PFSK-1 (cell line): ENCODE data around the gene PLXND1.

ENCODE experiments used
- FOXP2 ChIP-seq: optimal IDR thresholded peaks from 2 replicates; pipeline ENCODE3; 2011; ENCODE audit warnings: borderline replicate concordance, control low read depth, inconsistent platforms; ENCODE audit not compliant: insufficient read depth; ENCODE audit errors: extremely low read length, extremely low read depth
- POLR2AphosphoS5 ChIP-seq: IDR thresholded peaks from 2 replicates; pipeline ENCODE4 v1.6.1; 2012; ENCODE audit warnings: low read depth, mild to moderate bottlenecking, control low read depth, low read length, moderate library complexity
- SIN3A ChIP-seq: IDR thresholded peaks from 2 replicates; pipeline ENCODE4 v1.6.1; 2012; ENCODE audit warnings: mild to moderate bottlenecking, low read length, moderate library complexity, borderline replicate concordance; ENCODE audit not compliant: insufficient read depth
- TAF1 ChIP-seq: IDR thresholded peaks from 2 replicates; pipeline ENCODE4 v1.6.1; 2012; ENCODE audit warnings: low read length, control low read depth, borderline replicate concordance; ENCODE audit not compliant: insufficient read depth
- TF ChIP-seq, protein P1 (sequence below), 2 experiments: IDR thresholded peaks; 2 replicates each; pipeline versions ENCODE4 v1.6.1 to v1.8.0; 2011 to 2012; ENCODE audit warnings: low read depth in 2 of 2, low read length in 2 of 2, control low read depth in 1 of 2, inconsistent platforms in 1 of 2, mild to moderate bottlenecking in 1 of 2, moderate library complexity in 1 of 2; ENCODE audit not compliant: insufficient read depth in 1 of 2

Gene PLXND1

DNA sequence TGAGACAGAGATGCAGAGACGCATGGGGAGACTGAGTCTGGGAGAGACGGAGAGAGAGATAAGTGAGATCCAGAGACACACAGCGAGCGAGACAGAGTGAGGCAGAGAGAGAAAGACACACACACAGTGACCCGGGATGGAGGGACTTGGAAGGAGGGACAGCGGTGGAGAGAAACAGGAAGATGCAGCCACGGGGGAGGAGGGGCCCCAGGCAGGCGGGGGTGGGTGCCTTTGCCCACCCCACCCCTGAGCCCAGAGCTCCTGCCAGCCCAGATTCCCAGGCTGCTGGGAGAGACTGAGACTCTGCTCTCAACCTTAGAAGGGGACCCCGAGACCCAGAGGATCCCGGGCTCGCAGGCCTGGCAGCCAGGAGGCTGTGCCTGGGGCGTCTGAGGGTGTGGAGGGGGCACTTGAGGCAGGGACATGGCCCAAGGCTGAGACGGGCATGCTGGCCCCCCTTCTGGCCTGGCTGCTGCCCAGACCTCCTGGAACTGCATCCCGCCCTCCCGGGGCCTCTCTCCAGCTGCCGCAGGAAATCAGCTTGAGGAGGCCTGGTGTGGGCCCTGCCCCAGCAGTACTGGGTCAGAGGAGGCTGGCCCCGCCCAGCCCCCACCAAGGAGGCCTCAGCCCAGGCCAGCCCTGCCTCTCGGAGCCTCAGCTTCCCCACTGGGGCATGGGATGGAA lies 45.4 kb downstream of the PLXND1 start:
- TF ChIP-seq TAF1, result no peak
- TF ChIP-seq FOXP2, result no peak
- TF ChIP-seq, protein P1, sequence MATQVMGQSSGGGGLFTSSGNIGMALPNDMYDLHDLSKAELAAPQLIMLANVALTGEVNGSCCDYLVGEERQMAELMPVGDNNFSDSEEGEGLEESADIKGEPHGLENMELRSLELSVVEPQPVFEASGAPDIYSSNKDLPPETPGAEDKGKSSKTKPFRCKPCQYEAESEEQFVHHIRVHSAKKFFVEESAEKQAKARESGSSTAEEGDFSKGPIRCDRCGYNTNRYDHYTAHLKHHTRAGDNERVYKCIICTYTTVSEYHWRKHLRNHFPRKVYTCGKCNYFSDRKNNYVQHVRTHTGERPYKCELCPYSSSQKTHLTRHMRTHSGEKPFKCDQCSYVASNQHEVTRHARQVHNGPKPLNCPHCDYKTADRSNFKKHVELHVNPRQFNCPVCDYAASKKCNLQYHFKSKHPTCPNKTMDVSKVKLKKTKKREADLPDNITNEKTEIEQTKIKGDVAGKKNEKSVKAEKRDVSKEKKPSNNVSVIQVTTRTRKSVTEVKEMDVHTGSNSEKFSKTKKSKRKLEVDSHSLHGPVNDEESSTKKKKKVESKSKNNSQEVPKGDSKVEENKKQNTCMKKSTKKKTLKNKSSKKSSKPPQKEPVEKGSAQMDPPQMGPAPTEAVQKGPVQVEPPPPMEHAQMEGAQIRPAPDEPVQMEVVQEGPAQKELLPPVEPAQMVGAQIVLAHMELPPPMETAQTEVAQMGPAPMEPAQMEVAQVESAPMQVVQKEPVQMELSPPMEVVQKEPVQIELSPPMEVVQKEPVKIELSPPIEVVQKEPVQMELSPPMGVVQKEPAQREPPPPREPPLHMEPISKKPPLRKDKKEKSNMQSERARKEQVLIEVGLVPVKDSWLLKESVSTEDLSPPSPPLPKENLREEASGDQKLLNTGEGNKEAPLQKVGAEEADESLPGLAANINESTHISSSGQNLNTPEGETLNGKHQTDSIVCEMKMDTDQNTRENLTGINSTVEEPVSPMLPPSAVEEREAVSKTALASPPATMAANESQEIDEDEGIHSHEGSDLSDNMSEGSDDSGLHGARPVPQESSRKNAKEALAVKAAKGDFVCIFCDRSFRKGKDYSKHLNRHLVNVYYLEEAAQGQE (IDR thresholded peaks at IDR 0.05; ENCODE audit: insufficient read depth in 1 of 2, low read depth in 2 of 2, low read length in 2 of 2), result no peak
- no peak for TF ChIP-seq SIN3A
- no peak for TF ChIP-seq POLR2AphosphoS5

DNA sequence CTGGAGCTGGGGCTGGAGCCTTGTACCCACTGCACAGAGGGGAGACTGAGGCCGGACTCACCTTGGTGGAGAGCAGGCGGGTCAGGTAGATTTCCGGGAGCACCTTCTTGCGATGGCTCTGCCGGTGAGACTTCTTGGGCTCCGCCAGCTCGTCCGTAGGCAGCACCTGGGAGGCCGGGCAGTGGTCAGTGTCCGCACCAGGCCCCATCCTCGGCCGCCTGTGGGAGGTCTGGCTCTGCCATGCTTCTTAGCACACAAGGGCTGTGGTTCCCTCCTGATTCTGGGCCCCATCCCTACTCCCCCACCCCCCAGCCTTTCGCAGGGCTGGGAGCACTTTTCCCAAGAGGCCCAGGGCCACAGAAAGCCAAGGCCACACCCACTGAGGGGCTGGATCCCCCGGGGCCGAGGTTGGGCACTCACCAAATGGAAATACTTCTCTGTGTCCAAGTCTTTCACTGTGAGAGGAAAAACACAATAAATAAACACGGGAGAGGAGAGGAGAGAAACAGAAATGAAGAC lies 46.1 kb downstream of the PLXND1 start:
- no peak for TF ChIP-seq TAF1
- TF ChIP-seq, protein P1 (IDR thresholded peaks at IDR 0.05; ENCODE audit: insufficient read depth in 1 of 2, low read depth in 2 of 2, low read length in 2 of 2), result no peak
- no peak for TF ChIP-seq POLR2AphosphoS5
- TF ChIP-seq SIN3A, result no peak
- TF ChIP-seq FOXP2, result no peak

DNA sequence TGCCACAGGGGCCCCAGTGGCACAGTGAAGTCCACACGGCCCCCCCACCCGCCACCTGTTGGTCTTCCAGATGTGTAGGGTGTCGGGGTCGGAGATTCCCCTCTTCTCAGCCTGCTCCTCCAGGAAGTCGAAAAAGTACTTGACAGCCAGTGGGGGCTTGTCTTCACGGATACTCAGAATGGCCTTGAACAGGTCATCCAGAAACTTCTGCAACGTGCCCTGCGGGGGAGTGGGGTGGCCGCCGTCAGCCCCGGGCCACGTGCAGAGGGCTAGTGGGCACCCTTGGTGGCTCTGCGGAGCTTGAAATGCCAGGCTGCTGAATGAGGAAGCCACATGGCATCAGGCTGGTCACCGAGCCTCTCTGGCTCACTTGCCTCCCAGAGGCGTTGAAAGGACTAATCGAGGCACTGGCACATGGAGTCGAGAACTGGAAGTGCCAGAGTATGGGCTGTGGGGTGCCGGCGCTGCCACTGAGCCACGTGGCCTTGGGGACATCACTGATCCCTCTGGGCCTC lies 46.9 kb downstream of the PLXND1 start:
- TF ChIP-seq TAF1 (no peak), SIN3A (no peak), FOXP2 (no peak), POLR2AphosphoS5 (no peak)
- TF ChIP-seq, protein P1 (IDR thresholded peaks at IDR 0.05; ENCODE audit: insufficient read depth in 1 of 2, low read depth in 2 of 2, low read length in 2 of 2), result no peak

DNA sequence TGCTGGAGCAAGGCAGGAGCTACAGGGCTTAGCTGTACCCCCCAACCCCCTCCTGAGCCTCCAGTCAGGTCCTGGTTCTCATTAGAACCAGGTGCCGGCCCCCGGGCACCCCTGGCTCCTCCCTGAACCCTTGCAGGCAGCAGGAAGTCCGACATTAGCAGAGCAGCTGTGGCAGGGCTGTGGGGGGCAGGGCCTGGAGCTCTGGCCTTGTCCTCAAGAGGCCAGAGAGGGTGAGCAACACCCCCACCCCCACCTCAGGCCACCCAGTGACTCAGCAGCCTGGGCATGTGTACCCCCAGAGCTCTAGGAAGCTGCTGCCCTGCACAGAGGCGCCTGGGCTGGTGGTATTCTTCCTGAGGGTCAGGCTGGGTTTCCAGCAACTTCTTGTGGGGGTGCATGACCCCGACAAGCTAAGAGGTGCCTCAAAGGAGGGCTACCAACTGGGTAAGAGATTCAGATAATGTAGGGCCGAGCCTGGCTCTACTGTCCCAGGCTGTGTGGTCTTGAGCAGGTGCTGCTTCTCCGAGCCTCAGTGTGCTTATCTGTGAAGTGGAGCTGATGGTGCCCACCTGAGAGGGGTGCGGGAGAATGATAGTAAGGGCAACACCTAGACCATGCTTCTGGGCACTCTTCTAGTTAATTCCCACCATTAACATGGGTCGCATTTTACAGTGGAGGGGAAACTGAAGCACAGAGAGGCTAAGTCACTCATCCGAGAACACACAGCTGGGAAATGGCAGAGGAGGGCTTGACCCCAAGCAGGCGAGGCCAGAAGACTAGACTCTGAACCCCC lies 47.5 kb downstream of the PLXND1 start:
- no peak for TF ChIP-seq POLR2AphosphoS5
- no peak for TF ChIP-seq TAF1
- TF ChIP-seq FOXP2, result no peak
- no peak for TF ChIP-seq SIN3A
- TF ChIP-seq, protein P1 (IDR thresholded peaks at IDR 0.05; ENCODE audit: insufficient read depth in 1 of 2, low read depth in 2 of 2, low read length in 2 of 2), result no peak
